ENCODE measurements around the gene FAM149A.

FAM149A gene

DNA sequence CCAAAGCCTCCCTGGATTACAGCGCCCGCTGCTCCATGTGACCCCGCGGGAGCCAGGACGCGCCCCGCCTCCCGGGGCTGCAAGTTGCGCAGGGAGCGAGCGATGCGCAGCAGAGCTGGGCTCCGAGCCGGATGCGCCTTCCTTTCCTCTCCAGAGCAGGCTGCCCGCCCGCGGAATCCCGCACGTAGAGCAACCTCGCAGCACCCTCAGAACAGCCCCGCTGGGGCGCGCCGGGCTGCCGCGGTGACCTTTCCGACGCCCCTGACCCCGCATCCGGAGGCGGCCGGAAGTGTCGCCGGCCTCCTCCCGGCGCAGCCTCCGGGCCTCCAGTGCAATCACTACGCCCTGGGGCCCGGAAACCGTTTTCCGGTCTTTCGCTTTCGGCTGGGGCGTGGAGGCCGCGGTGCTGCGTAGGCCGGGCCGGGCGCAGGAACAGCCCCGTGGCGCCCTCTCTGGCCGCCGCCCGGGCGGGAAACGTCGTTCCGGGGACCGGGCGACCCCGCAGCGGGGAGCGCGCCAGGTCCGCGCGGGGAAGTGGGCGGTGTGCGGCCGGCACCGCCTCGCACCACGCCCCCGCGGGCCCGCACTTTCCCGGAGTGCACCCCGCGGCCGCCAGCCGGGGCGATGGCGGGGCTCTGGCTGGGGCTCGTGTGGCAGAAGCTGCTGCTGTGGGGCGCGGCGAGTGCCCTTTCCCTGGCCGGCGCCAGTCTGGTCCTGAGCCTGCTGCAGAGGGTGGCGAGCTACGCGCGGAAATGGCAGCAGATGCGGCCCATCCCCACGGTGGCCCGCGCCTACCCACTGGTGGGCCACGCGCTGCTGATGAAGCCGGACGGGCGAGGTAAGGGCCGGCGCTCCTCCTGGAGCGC, 86.9 kb downstream of the FAM149A start, which contains the start of gene CYP4V2 (continued):
- TF ChIP-seq ATF2 (tag by site-specific recombination; IDR thresholded peaks at IDR 0.05; ENCODE audit: low read depth) (no peak), ZNF302 (tag by site-specific recombination; IDR thresholded peaks at IDR 0.05; ENCODE audit: low read depth) (no peak), ZNF76 (tag by site-specific recombination; IDR thresholded peaks at IDR 0.05; ENCODE audit: borderline replicate concordance, low read depth) (no peak), ZNF354C (tag by site-specific recombination; IDR thresholded peaks at IDR 0.05; ENCODE audit: borderline replicate concordance, low read depth) (no peak), MYNN (tag by site-specific recombination; IDR thresholded peaks at IDR 0.05; ENCODE audit: borderline replicate concordance) (no peak), ZNF24 (tag by site-specific recombination; IDR thresholded peaks at IDR 0.05) (peak; percentile 57; the same call in 1 of the 2 replicates), ZNF785 (tag by site-specific recombination; IDR thresholded peaks at IDR 0.05) (no peak), ZNF324 (tag by site-specific recombination; IDR thresholded peaks at IDR 0.05) (0 out of 2 replicates have a peak, but pooled peaks have one; percentile 29), PRDM6 (tag by site-specific recombination; IDR thresholded peaks at IDR 0.05) (no peak), SALL2 (tag by site-specific recombination; IDR thresholded peaks at IDR 0.05; ENCODE audit: borderline replicate concordance) (no peak), SCRT1 (tag by site-specific recombination; IDR thresholded peaks at IDR 0.05; ENCODE audit: borderline replicate concordance) (no peak), HOXA7 (CRISPR knock-in tag; IDR thresholded peaks at IDR 0.05; ENCODE audit: borderline replicate concordance) (no peak), ZNF214 (tag by site-specific recombination; IDR thresholded peaks at IDR 0.05; ENCODE audit: borderline replicate concordance) (no peak), ZNF510 (tag by site-specific recombination; IDR thresholded peaks at IDR 0.05; ENCODE audit: insufficient replicate concordance) (no peak), ZFP37 (tag by site-specific recombination; IDR thresholded peaks at IDR 0.05) (no peak; the same call in 1 of the 2 replicates), ZNF707 (tag by site-specific recombination; IDR thresholded peaks at IDR 0.05) (no peak), FEZF1 (tag by site-specific recombination; IDR thresholded peaks at IDR 0.05) (no peak), ZBTB20 (tag by site-specific recombination; IDR thresholded peaks at IDR 0.05) (peak; percentile 13), ZNF585B (tag by site-specific recombination; IDR thresholded peaks at IDR 0.05) (no peak), ZNF596 (tag by site-specific recombination; IDR thresholded peaks at IDR 0.05) (no peak; the same call in 1 of the 2 replicates), RBAK (tag by site-specific recombination; IDR thresholded peaks at IDR 0.05) (no peak), ZNF311 (tag by site-specific recombination; IDR thresholded peaks at IDR 0.05; ENCODE audit: borderline replicate concordance) (no peak), HIC1 (tag by site-specific recombination; IDR thresholded peaks at IDR 0.05) (no peak; the same call in 1 of the 2 replicates)
- TF ChIP-seq, protein P1, sequence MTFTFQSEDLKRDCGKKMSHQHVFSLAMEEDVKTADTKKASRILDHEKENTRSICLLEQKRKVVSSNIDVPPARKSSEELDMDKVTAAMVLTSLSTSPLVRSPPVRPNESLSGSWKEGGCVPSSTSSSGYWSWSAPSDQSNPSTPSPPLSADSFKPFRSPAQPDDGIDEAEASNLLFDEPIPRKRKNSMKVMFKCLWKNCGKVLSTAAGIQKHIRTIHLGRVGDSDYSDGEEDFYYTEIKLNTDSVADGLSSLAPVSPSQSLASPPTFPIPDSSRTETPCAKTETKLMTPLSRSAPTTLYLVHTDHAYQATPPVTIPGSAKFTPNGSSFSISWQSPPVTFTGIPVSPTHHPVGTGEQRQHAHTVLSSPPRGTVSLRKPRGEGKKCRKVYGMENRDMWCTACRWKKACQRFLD (tag by site-specific recombination; IDR thresholded peaks at IDR 0.05), result no peak
- TF ChIP-seq, protein P2, sequence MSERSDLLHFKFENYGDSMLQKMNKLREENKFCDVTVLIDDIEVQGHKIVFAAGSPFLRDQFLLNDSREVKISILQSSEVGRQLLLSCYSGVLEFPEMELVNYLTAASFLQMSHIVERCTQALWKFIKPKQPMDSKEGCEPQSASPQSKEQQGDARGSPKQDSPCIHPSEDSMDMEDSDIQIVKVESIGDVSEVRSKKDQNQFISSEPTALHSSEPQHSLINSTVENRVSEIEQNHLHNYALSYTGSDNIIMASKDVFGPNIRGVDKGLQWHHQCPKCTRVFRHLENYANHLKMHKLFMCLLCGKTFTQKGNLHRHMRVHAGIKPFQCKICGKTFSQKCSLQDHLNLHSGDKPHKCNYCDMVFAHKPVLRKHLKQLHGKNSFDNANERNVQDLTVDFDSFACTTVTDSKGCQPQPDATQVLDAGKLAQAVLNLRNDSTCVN (tag by site-specific recombination; optimal IDR thresholded peaks at IDR 0.05), result peak; percentile 91
- TF ChIP-seq, protein P3, sequence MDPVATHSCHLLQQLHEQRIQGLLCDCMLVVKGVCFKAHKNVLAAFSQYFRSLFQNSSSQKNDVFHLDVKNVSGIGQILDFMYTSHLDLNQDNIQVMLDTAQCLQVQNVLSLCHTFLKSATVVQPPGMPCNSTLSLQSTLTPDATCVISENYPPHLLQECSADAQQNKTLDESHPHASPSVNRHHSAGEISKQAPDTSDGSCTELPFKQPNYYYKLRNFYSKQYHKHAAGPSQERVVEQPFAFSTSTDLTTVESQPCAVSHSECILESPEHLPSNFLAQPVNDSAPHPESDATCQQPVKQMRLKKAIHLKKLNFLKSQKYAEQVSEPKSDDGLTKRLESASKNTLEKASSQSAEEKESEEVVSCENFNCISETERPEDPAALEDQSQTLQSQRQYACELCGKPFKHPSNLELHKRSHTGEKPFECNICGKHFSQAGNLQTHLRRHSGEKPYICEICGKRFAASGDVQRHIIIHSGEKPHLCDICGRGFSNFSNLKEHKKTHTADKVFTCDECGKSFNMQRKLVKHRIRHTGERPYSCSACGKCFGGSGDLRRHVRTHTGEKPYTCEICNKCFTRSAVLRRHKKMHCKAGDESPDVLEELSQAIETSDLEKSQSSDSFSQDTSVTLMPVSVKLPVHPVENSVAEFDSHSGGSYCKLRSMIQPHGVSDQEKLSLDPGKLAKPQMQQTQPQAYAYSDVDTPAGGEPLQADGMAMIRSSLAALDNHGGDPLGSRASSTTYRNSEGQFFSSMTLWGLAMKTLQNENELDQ (tag by site-specific recombination; IDR thresholded peaks at IDR 0.05; ENCODE audit: low read depth), result no peak
- TF ChIP-seq, protein P4, sequence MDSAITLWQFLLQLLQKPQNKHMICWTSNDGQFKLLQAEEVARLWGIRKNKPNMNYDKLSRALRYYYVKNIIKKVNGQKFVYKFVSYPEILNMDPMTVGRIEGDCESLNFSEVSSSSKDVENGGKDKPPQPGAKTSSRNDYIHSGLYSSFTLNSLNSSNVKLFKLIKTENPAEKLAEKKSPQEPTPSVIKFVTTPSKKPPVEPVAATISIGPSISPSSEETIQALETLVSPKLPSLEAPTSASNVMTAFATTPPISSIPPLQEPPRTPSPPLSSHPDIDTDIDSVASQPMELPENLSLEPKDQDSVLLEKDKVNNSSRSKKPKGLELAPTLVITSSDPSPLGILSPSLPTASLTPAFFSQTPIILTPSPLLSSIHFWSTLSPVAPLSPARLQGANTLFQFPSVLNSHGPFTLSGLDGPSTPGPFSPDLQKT (IDR thresholded peaks at IDR 0.05; ENCODE audit: borderline replicate concordance, low read depth, low read length), result peak; percentile 48; the same call in 1 of the 2 replicates

All from HEK293 (cell line).